Esophagus squamous epithelium (tissue), 4 donors: ENCODE results near the gene EHD4.

ENCODE experiments used
- CTCF ChIP-seq, 6 experiments: fragments of 450-650 bp in 4 of 6; fragments of 200-600 bp in 2 of 6; sonication (generic) in 2 of 6; IDR thresholded peaks; one replicate each; pipeline ENCODE4 v1.5.1; 2016 to 2019; ENCODE audit warnings: antibody characterized with exemption in 6 of 6, mild to moderate bottlenecking in 4 of 6, moderate library complexity in 4 of 6
- POLR2A ChIP-seq, 4 donors: fragments of 450-650 bp; IDR thresholded peaks; one replicate each; pipeline ENCODE4 v1.6.1; 2017; ENCODE audit warnings: antibody characterized with exemption in 4 of 4, mild to moderate bottlenecking in 4 of 4, moderate library complexity in 3 of 4

DNA sequence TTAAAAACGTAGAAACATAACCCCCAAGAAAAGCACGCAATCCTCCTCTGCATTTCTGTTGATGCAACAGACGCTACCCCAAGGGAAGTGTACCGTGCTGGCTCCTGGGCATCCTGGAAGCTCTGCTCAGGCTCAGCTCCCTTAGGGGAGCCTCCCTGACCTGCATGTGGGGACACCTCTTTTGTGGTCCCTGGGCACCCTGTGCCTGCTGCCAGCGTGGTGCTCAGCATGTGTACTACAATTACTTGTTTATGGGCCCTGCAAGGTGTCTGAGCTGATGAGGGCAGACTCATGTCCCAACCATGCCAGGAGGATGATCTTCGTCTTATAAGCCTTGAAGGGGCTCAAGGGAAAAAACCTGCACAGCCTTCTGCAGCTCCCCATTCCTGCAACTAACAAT is 18.3 kb downstream of the EHD4 start:
- TF ChIP-seq CTCF (IDR thresholded peaks at IDR 0.05), result no peak
- no peak for TF ChIP-seq POLR2A (IDR thresholded peaks at IDR 0.05)
